IPS DF 4.7 (cell line): ENCODE results near the gene MCFD2.

Source experiments
- DNase-seq: peaks from one replicate; pipeline ENCODE4 v3.0.0-alpha.2; 2013; ENCODE audit warnings: low spot score; ENCODE audit errors: extremely low read depth

The MCFD2 gene

GRCh38 chr2:46875226-46875899 is 40.2 kb downstream of the MCFD2 start:
- no peak for DNase-seq

GRCh38 chr2:46874236-46874929 is 41.2 kb downstream of the MCFD2 start:
- DNase-seq: no peak

DNA sequence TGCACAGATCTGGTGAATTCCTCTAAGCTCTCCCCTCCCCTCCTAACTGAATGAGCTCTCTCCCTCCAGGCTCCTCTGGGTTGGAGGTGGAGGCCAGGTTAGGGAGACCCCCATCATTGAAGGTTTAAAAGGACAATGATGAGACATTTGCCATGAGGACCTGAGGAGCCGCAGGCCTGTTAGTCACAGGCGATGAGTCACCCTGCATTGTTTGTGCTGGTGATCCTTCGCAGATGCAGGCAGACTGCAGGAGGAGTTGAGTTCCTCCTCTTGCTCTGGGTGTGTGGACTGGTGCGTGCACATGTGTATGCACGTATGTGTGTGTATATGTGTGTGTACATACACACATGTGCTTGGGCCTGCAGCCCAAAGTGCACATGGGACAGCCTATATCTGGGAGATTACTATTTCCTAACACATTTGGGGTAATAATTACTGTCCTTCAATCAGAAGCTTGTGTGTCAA is 42.0 kb downstream of the MCFD2 start:
- DNase-seq: no peak

DNA sequence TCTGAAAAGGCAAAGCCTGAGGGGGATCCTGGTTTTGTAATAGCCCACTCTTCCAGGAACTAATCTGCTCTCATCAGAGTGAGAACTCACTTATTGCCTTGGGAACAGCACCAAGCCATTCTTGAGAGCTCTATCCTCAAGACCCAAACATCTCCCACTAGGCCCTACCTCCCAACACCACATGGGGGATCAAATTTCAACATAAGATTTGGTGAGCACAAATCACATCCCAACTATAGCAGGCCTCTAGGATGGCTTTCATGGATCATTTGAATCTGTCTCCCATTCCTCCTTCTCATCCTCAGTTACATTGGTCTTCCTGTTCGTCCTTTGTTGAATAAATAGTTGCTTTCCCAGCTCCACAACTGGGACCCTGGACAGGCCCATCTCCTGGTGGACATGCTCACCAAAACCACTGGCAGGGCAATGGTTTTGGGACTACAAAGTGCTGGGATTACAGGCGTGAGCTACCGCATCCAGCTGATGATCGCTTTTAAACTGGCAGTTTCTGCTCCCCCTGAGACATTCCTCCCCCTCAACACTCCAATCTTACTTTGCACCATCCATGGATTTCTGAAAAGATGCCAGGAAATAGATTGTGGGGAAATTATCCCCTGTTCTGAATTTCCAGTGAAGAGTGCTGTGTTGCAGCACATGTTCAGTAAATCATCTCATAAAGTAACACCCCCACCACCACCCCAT is 42.6 kb downstream of the MCFD2 start:
- DNase-seq: no peak

DNA sequence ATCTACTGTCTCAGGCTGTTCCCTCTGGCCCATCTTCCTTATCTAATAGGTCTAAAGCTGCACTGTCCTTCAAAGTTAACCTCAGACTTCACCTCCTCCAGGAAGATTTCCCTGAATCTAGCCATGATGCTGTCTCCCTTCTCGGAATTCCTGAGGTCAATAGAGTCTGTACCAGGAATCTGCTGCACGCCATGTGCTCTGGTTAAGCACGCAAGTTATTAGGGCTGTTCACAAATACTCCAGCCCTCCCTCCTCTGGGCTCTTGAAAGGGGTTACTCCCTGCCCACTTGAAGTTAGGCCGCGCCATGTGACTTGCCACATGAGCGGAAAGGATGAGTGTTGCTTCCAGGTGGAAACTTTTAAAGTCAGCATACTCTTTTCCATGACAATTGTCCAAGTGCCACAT is 43.6 kb downstream of the MCFD2 start:
- no peak for DNase-seq

GRCh38 chr2:46870051-46870839 is 45.4 kb downstream of the MCFD2 start:
- no peak for DNase-seq

GRCh38 chr2:46869621-46870020 is 46.0 kb downstream of the MCFD2 start:
- DNase-seq: no peak

- DNase-seq: no peak
Observed at GRCh38 chr2:46866770-46867246, 48.8 kb downstream of the MCFD2 start.

GRCh38 chr2:46865181-46865970 is 50.2 kb downstream of the MCFD2 start:
- DNase-seq: no peak

GRCh38 chr2:46863882-46864281 is 51.7 kb downstream of the MCFD2 start:
- no peak for DNase-seq

DNA sequence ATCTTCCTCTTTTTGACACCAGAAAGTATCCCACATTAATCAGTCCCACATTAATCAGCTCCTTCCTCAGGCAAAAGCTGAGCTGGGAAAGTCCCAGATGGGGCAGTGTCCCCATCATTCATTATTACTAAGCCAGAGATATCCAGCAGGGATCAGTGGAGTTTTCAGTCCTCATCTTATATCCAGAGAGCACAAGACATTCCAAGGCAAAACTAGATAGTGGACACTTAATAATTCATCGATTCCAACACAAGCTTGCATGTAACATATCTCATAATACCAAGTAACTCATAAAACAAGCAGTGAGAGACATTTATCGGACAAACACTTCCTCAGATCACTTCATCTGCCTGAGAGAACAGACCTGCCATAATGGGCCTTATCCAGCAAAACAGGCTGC is 53.1 kb downstream of the MCFD2 start:
- DNase-seq: no peak

- DNase-seq: no peak
Observed at GRCh38 chr2:46861916-46862315, 53.7 kb downstream of the MCFD2 start.

DNA sequence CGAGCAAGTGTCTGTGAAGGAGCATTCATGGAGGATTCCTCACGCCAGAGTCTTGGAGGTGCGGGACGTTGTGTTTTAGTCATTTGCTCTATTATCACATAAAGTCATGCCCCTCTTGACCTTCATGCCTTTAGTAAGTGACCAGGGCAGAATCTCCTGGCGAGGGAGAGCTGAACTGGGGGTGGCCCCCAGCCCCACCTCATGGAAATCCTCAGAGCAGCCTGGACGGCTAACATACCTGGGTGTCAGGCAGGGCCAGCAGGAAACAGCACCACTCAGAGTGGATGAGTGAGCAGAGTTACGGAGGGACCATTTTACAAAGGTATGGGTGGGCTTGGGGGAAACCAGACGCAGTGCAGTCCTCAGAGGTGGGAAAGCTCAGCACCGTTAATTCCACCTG is 56.1 kb downstream of the MCFD2 start:
- no peak for DNase-seq

DNA sequence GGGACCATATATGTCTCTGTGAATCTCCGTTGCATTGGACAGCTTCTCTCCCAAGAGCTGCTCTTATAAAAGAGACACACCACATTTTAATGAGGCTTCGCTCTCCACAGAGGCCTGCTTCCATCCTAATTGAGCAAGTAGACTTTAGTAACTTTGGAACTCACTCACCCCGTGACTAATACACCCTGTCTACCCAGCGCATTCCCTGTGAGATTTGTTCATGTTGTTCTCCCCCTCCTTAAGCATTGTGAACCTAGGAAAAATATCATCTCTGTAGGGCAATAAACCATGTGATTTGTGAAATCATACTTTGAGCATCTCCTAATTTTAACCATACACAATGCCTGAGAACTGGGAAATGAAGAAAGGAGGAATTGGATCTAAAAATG is 56.9 kb downstream of the MCFD2 start:
- no peak for DNase-seq

DNA sequence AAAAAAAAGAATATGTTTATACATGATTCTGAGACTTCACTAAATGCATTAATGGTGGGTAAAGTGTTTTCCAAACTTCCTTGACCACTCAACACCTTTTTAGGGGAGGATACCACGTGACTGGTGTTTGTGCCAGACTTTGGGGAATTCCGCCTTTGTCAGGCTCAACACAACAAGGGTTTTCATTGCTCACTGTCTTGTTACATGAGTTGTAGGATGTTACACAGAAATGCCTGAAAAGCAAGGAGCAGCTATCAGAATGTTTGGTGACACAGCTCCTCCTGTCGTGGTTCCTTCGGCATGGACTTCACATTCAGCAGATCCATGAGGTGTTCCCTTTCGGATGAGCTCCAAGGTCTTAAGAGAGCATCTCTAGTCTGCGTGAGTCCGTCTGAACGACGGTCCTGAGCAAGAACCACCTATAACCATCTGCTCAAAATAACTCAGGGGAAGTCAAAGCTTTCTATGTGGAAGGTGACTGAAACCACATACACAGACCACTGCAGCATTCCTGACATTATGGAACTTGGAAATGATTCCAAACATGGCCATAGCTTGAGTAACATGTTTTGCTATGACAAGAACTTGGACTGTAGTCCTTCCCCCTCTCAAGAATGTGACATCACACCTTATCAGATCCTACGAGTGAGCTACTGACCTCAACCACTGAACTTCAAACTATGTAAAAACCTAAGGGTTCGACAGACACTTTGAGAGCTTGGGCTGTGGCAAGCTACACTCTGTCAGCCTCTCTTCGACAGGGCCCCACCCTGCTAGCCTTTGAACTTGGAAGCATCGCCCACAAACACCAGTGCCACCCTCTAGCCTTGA is 57.5 kb downstream of the MCFD2 start:
- no peak for DNase-seq

- DNase-seq: no peak
Observed at GRCh38 chr2:46856336-46856735, 59.3 kb downstream of the MCFD2 start.

GRCh38 chr2:46855805-46856204 is 59.8 kb downstream of the MCFD2 start:
- no peak for DNase-seq

DNA sequence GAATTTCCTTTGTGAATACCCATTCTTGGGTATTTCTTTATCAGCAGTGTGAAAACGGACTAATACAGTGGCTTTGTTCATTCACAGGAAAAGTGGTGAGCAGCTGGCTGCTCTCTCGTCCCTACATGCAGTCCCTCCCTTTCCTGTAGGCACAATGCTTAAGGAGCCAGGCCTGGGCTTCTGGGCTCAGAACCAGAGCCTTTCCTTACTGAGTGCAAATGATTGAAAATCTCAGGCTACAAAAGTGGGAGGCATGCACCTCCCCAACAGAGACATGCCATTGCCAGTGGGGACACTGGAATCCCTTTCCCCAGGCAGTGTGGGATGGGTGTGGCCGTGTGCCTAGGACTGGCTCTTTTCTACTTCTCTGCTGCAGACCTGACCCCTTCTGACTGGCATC is 61.3 kb downstream of the MCFD2 start:
- DNase-seq: no peak

GRCh38 chr2:46852598-46852997 is 63.0 kb downstream of the MCFD2 start:
- DNase-seq: no peak

- no peak for DNase-seq
Observed at GRCh38 chr2:46852124-46852523, 63.5 kb downstream of the MCFD2 start.
